Skeletal muscle cell (primary cell): ENCODE results near the gene MRPS2.
A peak's percentile ranks its signal among the peaks of the same experiment; 100 is the strongest.
"Not testable (repeated sequence)": the region's sequence is repeated elsewhere in the genome, so short reads cannot be mapped to it uniquely, and the experiment has no call there.

Experiments used
- DNase-seq: peaks from one replicate; pipeline ENCODE4 v3.0.0-alpha.2; 2010; ENCODE audit warnings: low read depth
- H3K4me3 ChIP-seq: 2 replicates; pipeline ENCODE4 v1.5.1; 2011; ENCODE audit warnings: low read depth, mild to moderate bottlenecking, control low read depth, low read length, moderate library complexity

Gene MRPS2

DNA sequence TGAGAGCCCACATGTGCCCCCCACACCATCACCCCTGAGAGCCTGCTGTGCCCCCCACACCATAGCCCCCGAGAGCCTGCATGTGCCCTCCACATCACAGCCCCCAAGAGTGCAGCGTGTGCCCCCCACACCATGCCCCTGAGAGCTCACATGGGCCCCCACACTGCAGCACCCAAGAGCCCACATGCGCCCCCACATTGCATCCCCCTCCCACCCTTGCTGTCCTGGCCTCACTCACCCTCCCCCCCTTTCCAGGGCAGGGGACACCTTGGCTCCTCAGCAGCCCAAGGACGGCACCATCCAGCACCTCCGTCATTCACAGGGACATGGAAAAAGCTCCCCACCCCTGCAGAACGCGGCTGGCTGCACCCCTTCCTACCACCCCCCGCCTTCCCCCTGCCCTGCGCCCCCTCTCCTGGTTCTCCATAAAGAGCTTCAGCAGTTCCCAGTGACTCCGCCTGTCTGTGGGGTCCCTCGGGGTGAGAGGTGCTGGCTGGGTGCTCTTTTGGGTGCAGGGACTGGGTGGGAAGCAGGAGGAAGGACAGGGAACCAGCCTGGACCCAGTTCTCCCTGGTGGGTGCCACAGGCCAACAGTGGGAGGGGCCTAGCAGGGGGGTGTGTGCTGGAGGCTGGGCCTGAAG, 25.7 kb downstream of the MRPS2 start:
- no peak for DNase-seq
- no peak overlapping the region for H3K4me3 ChIP-seq

DNA sequence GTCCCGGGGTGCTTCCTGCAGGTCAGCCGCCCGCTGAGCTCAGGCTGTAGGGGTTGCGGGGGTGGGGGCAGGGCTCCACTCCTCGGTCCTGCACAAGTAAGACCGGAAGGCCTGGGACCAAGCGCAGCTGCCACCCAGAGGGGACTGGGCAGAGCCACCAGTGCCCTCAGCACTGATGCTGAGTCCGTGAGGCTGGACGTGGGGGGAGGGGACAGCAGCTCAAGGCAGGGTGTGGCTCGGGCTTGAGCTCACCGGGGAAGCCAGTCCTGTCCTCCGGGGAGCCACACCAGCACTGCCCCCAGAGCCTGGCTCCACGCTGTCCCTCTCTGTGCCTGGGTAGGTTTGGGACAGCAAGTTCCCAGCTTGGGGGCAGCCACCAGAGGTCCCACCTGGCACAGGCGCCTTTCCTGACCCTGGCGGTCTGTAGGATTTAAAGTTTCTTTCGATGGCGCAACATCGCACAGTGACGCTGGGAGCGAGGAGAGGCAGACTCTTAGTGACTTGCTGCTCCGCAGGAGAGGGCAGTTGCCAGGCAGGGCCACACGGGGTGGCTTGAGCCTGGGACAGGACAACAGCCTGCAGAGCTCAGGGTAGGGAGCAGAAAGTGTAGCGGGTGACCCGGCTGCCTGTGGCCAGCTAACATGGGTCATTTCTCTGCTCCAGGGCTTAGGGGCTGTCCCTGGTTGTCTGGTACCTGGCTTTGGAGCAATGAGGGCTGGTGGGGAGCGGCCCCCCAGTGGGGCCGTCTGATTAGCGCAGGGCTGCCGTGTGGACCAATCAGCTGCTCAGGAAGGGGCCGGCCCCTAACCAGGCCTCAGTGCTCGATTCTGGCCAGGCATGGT, 26.5 kb downstream of the MRPS2 start:
- no peak for DNase-seq
- H3K4me3 ChIP-seq: no peak overlapping the region

DNA sequence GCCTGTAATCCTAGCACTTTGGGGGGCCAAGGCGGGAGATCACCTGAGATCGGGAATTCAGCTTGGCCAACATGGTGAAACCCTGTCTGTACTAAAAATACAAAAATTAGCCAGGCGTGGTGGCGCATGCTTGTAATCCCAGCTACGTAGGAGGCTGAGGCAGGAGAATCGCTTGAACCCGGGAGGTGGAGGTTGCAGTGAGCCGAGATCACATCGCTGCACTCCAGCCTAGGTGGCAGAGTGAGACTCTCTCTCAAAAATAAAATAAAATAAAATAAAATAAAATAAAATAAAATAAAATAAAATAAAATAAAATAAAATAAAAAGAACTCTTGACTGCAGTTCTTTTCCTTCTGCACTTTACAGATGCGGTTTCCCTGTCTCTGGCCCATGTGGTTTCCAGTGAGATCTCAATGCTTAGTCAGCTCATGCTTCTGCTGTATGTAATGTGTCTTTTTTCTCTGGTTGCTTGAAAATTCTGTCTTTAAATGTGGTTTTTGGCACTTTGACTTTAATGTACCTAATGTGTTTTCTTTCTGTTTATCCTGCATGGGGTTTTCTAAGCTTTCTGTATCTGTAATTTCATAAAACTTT, 28.5 kb downstream of the MRPS2 start:
- DNase-seq, H3K4me3 ChIP-seq: not testable (repeated sequence)

DNA sequence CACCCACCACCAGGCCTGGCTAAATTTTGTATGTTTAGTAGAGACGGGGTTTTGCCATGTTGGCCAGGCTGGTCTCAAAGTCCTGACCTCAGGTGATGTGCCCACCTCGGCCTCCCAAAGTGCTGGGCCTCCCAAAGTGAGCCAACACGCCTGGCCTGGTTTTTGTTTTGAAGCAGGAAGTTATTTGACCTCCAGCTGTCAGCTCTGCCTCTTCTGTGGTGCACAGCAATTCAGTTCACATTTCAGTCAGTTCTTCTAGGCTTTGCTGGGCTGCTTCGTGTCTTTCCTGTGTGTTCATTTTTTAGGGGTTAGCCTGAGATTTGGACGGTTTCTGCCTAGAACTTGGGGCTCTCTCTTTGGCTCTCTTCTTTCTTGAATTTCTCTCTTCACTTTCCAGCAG, 29.7 kb downstream of the MRPS2 start:
- no peak for DNase-seq
- H3K4me3 ChIP-seq: no peak overlapping the region

DNA sequence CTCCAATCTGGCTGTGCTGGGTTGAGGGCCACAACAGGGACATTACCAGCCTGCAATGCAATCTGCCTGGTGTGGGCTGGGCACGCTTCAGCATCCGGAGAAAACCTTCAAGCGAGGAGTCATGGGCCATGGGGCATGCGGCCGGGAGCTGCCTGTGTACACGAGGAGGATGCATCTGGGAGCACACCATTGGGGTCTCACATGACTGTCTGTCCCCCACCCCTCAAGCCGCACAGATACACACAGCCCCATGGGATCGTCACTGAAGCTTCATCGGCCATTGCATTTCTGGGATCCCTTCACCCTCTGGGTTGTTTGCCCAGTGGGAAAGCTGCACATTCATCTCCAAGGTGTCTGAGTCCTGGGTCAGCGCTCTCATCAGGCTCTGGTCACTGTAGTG, 30.6 kb downstream of the MRPS2 start:
- no peak overlapping the region for H3K4me3 ChIP-seq
- no peak for DNase-seq

DNA sequence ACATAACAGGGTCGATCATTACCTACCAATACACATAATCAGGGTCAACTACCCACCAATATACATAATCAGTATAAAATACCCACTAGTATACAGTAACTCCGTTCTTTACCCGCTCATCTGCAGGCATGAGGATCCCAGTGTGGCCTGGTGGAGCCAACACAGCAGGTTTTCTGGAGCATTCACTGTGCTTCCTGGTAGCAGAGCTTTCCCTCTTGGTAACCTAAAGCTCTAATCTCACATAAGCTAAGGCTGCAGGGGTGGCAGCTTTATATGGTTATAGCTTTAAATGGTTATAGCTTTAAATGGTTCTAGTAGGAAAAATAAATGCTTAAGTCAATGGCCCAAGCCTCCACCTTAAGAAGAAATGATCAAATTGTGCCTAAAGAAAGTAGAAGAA, 32.6 kb downstream of the MRPS2 start:
- DNase-seq: no peak

DNA sequence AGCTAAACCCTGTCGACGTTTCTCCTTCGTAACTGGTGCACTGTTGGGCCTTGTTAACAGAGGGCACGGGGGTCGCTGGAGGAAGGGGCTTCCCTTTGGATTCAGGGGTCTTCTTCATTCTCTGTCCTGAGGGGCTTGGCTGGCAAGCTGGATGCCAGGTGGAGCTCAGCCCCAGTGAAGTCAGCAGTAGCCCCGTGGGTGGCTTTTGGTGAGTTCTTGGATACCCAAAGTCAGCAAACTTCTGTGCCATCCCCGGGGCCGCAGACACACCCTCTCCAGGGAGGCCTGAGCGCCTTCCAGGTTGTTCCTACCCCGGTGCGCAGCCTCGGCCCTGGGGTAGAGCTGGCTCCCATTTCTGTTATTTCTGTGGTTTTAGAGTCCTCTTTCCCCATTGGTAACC, 33.2 kb downstream of the MRPS2 start:
- DNase-seq: no peak
- H3K4me3 ChIP-seq: no peak overlapping the region

More for the DNA sequence above, 32.6 kb downstream of the MRPS2 start:
- no peak overlapping the region for H3K4me3 ChIP-seq

DNA sequence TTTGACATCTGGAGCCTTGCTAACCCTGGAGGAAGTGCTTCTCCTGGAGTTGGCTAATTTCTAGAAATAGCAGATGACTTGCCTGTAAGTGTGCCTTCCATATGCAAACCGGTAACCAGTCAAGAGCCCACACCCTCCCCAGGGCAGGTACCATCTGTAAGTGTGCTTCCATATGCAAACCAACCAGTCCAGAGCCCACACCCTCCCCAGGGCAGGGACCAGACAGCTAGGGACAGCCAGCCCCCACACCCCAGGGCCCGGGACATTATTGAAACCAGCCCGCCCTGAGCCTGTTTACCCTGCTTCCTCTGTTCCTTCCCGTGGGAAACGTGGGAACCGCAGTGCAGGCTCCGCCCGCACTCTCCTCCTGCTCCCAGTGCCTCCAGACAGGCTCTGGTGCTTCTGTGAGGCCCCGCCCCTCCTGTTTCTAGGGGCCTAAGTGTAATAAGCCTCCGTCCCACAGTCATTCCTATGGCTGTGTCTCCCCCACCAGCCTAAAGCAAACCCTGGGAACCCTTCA, 33.8 kb downstream of the MRPS2 start:
- not testable (repeated sequence) for H3K4me3 ChIP-seq, DNase-seq

DNA sequence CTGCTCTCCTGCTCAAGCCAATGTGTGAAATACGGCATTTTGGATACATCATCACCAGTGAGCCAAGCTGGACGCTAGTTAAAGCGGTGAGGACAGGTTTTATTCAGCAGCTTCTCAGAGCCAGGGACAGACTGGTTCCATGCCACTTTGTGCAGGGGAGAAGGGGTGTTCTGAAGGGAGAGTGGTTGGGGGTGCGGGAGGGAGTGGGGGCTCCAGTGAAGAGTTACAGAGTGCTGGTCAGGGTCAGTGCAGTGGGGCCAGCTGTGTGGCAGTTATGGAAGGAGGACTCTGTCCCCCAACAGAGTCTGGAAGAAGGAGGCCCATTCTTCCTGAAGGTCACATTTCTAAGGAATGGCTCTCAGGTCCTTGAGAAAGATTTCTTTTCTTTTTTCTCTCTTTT, 34.3 kb downstream of the MRPS2 start:
- not testable (repeated sequence) for H3K4me3 ChIP-seq, DNase-seq

DNA sequence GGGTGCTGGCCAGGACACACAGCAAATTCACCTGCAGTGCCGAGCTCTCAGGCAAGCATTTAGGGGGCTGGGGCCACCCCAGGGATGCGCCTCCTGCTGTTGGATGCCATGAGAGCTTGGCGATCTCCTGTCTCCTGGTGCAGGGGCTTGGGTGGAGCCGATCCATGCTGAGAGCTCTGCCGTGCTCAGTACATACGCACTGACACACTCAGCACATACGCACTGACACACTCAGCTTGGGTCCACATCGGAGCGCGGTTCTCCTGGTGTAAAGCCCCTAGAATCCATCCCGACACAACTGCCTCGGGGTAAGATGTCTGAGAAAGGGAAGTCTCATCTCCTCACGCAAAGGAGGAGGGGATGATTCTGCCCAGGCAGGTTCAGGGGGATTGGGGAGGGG, 35.1 kb downstream of the MRPS2 start:
- H3K4me3 ChIP-seq, DNase-seq: not testable (repeated sequence)

DNA sequence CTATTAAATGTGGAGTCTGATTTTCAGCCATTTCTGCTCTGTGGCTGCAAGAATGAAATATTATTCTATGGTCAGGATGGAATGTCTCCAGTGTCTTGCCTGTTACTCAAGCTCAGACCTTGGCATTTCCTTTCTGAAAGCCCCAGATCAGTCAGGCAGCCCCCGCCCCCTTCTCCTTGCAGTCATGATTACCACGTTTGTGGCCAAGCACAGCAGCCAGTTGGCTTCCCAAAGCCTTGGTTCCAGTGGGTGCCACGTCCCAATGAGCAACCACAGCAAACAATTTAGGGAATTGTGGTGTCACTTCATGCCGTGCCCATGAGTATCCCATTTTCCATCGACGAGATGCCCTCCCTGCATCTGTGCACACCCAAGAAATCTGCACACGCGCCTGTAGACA, 35.7 kb downstream of the MRPS2 start:
- peak; percentile 31 for DNase-seq
- H3K4me3 ChIP-seq: no peak overlapping the region

DNA sequence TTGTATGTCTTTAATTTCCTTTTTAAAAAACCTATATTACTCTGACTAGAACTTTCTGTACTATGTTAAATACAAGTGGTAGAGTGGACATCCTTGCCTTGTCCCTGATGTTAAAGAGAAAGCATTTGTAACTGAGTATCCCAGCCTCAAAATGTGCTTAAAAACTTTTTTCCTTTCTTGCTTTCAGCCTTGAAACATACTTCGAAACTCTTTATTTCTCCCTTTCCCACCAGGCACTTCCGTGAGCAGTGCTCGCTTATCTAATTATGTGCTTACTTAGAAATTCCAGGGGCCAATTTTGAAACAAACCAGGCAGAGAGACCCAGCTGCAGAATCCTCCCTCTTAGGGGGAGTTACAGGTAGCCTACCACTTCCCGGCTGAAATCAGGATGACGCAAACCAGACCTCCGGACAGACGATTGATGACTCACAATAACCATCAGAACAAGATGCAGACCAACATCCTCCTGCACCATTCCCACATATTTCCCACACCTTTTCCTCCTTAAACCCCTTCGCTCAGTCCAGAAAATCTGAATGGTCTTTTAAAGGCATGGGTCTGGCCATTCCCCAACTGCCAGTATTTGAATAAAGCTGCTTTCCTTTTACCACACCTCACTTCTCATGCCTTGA, 42.9 kb downstream of the MRPS2 start:
- DNase-seq, H3K4me3 ChIP-seq: not testable (repeated sequence)

DNA sequence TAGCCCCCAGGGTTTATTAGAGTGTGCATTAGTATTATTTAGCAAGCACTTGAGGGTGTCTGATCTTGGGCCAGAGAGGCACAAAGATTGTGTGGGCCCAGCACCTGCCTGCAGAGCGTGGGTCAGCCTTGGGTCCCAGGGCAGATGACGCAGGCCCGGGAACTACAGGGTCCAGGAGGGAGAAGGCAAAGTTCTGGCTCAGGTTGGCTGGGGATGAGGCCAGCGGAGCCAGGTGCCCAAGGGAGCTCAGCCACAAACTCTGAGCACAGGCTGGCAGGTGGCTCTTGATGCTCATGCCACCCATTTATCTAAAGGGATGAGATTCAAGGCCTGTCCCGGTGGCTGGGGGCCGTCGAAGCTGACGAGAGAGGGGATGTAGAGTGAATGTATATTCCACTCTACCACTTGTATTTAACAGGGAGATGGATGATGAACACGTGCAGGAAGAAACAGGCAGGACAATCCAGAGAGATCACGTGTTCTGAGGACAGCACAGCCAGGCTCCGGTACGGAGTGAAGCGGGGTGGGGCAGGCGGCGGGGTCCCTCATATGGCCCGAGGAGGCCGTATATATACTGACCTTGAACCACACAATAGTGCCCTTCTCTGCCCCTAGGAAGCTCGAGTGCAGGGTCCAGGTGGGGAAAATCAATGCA, 44.6 kb downstream of the MRPS2 start:
- no peak overlapping the region for H3K4me3 ChIP-seq
- no peak for DNase-seq

DNA sequence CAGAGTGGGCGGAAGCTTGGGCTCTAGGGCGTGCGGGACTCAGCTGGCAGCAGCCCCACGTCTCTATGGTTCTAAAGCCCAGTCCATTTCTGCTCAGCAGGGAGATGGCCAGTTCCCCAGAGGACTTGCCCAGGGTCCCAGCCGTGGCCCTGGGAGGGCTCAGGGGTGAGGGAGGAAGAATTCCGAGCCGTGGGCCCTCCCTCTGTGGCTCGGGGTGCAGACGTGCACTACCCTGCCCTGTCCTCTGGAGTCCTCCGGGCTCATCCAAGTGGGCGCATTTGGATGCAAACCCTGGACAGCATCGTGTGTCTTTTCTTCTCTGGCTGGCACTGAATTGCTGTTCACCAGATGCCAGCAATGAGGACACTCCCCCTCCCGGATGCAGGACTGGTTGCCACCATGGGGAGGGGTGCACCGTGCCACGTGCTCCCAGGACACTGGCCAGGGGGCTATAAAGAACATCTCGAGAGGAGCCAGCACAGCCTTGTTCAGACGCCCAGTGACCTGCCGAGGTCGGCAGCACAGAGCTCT, 45.2 kb downstream of the MRPS2 start, which contains the start of gene OBP2A:
OBP2A (plus strand) TSS at position 481 of the 531 bp plus-strand sequence. CDS start 55 bp downstream, outside the sequence.
- not testable (repeated sequence) for H3K4me3 ChIP-seq, DNase-seq

DNA sequence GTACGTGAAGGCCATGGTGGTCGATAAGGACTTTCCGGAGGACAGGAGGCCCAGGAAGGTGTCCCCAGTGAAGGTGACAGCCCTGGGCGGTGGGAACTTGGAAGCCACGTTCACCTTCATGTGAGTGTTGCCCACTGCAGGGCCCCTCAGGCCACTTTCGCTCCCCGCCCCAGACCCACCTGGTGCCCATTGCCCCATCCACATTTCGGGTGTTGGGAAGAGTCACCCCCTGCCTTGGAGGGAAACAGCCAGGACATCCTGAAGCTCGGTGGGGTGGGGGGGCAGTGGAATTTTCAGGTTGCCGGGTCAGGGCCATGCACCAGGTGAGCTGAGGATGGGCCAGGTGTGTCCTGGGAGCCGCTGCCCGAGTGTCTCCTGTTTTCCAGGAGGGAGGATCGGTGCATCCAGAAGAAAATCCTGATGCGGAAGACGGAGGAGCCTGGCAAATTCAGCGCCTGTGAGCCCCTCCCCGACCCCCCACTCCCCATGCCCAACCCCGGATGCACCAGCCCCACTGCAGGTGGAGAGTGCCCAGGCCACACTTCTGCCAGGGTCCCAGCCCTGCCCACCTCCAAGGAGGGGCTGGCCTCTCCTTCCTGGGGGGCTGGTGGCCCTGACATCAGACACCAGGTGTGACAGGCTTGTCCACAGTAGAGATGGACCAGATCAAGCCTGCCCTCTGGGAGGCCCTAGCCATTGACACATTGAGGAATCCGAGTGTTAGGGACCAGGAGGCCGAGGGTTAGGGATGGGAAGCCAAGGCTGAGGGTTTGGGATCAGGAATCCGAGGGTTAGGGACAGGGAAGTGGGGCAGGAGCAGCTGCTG, 46.5 kb downstream of the MRPS2 start:
- not testable (repeated sequence) for H3K4me3 ChIP-seq, DNase-seq

DNA sequence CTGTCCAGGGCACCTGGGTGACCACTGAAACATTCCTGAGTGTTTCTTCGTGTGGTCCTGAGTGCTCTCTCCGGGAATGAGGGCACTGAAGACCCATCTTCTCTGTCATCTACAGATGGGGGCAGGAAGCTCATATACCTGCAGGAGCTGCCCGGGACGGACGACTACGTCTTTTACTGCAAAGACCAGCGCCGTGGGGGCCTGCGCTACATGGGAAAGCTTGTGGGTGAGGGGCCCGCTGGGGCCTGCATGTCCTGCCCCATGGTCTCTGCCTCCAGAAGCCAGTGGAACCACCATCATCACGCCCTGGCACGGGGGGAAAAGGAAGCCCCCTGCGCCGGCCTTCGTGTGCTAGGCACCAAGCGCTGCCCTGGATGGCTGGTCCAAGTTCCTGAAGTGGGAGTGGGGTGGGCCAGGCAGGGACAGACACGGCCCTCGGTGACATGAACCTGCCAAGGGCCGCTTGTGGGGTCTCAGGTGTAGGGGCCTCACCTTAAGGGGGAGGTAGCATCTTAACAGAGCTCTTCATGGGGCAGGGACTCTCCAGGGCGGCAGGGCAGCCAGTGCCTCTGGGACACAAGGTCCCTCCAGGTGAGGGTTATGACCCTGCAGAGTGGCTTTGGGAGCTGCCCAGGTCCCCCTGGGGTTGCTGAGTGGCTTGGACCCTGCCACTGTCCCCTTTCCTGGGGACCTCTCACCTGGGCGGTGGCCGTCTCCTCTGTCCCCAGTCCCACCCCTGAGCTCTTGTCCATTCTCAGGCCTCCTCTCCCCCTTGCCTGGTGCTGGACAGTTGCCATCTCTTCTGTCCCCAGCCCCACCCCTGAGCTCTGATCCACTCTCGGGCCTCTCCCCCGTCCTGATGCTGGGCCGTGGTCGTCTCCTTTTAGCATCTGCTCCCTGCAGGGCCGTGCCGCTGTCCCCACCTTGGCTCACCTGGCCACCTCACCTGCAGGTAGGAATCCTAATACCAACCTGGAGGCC, 47.6 kb downstream of the MRPS2 start:
- H3K4me3 ChIP-seq: no peak overlapping the region
- DNase-seq: no peak
